ENCODE results near the gene PUM1.

The PUM1 gene

DNA sequence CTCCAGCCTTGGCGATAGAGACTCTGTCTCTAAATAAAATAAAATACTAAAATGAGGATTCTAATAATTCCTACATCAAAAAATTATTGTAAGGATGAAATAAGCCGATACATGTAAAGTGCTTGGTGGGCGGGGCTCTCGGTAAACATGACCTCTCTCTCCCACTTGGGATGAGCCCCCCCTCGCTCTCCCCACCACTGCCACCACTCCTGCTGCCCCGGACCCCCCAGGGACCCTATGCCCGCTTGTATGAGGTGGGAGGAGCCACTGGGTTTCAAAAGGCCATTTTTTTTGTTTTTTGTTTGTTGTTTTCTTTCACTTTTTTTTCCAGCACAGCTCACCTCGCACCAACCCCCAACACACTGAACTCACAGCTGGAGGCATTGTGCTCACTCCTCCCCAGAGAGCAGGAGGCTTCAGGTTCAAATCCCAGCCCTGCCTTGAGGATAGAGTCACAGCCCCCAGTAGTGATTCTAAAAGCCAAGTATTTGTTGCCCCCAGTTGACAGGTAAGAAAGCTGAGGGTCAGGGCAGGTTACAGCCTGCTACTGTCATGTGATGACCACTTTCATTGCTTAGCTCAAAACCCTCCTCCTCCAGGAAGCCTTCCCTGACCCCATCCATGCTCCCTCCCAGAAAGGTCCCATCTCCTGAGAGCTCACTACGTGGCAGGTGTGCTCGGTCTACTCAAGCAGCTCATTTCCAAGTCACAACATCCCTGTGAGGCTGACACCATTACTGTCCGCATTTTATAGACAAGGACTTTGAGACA is 161.1 kb downstream of the PUM1 start:
- DNase-seq, result no peak

DNA sequence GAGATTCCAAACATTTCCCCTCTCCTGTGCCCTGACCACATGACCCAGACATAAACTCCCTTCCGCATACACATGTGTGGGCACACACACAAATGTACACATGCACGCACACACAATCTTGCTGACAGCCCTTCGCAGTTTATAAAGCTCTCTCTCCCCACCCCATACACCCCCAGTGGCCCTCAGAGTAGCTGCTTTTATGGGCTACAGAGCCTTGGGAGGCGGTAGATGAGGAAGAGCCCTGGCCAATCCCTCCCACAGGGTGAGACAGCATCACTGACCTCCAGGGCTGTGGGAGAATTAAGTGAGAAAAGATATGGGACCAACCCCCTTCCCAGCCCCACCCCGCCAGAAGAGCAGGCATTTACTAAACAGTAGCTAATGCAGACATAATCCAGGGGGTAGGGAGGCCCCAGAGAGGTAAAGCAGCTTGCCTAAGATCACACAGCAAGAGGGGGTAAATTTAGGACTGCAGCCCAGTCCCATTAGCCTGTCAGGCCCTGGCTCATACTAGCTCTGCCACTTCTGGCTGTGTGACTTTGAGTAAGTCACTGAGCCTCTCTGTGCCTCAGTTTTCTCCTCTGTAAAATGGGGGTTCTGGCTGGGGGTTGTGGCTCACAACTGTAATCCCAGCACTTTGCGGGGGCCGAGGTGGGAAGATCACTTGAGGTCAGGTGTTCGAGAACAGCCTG is 162.0 kb downstream of the PUM1 start:
- no peak for DNase-seq

DNA sequence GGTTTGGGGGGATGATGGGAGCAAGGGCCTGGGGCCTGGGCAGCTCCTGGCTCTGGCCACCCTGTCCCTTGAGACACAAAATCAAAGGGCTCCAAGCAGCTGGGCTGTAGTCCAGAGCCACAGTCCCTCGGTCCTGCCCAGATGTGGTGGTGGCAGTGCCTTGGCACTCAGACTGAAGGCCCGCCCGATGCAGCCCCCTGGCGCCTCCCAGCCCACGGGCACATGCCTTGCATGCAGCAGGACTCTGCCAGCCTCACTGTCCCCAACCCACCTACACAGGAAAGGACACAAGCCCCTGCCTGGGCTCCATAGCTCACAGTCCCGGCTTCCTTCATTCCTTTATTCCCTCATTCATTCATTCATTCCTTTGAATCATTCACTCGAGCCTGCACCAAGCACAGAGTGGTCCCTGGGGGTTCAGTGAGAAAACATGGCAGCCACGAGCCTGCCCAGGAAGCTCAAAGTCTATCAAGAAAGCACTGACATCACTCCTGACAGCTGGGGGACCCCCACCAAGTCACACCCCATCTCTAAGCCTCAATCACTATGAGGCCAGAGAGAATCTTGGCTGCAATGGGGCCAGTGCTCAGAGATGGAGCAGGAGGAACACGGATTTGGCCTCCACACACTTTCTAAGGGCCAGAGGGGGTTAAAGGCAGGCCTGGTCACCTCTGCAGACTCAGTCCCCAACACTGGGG is 162.8 kb downstream of the PUM1 start:
- no peak for DNase-seq

DNA sequence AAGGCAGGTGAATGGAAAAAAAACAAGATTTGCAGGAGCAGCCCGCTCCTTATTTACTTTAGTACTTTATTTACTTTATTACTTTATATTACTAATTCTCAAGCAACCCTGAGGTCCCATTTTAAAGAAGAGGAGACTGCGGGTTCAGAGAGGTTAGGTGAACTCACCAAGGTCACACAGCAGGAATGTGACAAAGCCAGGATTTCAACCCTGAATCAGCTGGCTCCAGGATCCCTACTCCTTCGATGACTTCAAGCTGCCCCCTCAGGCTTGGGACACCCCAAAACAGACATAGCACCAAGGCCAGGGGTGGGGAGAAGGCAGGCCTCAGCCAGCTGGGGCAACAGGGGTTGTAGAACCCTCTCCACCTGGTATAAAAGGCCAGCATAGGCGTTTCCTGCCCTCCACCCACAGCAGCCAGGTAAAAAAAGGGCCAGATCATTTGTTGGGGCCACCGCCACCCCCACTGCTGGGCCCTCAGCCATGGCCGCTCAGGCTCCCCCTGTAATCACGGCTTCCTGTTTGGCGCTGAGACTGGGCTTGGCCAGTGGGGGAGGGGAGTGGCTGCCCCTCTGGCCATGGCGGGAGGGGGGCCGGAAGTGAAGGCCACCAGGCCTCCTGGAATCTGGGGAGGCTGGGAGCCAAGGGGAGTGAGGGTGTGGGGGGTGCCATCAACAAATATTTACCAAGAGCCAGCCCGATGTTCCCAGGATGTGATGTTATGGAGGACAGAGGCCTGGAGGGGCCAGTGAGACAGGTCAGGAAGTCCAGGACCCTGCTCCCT is 163.5 kb downstream of the PUM1 start:
- DNase-seq, result no peak

DNA sequence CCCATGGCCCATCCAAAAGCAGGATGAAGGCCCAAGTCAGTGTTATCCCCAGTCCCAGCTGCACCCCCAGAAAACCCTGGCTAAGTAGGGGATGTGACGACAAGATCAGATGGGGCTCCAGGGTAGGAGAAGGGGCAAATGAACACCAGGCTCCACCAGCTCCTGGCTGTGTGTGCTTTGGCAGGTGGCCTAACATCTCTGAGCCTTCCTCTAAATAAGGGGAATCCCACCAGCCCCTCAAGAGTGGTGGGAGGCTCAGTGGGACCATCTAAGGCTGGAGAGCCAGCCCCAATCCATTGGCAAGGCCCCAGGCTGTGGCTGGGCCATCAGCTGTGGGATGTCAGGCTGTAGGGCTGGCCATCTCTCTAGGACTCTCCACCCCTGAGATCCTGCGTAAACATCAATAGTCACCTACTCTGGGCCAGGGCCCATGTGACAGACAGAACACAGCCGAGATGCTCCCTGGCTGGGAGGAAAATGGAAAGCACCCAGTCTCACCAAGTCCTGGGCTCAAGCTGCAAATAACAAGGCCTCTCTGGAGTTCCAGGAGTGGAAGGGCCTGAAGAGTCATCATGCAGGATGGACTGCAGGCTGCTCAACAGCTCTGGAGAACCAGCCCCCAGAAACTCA is 164.5 kb downstream of the PUM1 start:
- no peak for DNase-seq

DNA sequence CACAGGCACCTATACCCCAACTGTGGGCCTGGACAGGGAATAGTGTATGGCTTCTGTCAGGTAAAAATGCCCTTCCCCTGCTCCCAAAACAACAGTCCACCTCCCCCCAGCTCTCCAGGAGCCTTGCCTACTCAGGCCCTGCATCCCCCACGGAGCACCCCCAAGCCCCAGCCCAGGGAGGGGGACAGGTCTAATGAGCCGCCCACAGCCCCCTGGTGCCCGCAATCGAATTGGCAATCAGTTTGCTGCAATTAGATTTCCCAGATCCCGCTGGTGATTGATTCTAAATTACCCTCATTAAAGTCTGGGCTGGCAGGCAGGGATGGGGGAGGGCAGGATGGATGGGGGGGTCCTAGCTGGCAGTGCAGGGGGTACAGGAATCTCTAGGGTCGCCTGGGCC is 165.0 kb downstream of the PUM1 start:
- no peak for DNase-seq

DNA sequence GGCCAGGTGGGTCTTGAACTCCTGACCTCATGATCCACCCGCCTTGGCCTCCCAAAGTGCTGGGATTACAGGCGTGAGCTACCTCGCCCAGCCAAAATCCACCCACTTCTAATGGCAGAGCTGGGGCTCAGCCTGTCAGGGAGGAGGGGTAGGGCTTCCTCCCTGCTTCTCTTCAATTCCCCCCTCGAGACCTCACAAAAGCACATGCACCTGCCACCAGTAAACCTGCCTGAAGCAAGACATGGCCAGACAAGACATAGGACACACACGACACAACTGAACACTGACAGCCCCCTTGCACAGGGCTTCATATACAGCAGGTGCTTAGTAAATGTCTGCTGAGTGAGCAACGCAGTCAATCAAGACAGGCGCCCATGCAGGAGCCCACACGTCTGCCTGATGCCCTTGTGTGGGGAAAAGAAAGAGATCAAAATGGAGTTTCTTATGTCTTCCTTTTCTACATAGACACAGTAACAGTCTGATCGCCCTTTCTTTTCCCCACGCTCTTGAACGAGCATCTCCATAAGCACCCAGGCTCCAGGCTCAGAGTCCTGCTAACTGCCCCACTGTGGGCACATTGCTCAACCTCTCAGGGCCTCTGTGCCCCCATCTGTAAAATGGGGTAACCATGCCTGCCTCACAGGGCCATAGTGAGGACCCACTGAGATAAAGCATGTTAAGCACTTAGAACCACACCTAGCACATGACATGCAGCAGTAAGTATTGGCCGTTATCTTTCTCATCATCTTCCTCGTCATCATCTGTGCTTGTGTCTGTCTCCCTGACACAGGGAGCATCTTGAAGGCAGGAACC is 165.7 kb downstream of the PUM1 start:
- no peak for DNase-seq

DNA sequence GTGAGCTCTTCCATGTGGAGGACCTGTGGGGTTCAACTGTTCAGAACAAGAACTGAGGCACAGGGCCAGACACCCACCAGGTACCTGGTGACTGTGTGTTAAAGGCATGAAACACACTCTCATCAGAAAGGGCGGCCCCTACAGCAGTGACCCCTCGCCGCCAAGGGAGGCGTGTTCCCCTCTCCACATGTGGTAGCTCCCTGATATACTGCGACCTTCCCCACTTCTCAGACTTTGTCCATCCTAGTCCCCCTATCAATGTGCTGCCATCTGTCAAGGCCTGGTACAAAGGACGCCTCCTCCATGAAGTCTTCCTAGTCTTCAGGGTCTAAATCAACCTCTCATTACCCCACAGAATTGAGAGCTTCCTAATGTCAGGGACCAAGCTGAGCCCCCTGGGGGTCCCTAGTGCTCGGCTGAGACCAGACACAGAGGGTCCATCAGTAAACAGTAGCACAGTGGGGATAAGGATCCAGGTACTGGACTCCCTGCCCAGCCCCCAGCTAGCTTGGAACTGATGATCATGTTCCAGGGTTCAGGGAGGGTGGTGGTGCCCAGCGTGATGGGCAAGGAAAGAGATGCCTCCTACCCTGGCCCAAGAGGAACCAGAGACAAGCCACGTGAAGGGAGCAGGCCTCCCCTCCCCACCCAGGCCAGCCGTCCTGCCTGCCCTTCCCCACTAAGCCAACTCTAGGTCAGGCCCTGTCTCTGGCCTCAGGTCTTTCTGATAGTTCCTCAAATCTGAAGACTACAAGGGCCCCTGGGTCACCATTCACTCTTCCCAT is 167.3 kb downstream of the PUM1 start:
- no peak for DNase-seq

DNA sequence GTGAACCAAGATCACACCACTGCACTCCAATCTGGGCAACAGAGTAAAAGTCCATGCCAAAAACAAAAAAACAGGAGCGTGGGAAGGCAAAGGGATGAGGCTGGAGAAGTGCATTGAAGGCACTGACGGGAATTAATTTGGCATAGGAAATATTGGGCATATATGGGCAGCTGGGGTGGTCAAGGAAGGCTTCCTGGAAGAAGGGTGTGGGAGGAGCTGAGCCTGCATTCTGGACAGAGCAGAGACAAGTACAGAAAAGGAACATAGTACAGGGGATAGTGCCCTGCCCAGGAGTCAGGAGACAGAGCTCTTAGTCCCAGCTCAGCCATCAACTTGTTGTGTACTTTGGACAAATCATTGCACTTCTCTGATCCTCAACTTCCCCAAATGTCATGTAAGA is 168.6 kb downstream of the PUM1 start:
- no peak for DNase-seq

DNA sequence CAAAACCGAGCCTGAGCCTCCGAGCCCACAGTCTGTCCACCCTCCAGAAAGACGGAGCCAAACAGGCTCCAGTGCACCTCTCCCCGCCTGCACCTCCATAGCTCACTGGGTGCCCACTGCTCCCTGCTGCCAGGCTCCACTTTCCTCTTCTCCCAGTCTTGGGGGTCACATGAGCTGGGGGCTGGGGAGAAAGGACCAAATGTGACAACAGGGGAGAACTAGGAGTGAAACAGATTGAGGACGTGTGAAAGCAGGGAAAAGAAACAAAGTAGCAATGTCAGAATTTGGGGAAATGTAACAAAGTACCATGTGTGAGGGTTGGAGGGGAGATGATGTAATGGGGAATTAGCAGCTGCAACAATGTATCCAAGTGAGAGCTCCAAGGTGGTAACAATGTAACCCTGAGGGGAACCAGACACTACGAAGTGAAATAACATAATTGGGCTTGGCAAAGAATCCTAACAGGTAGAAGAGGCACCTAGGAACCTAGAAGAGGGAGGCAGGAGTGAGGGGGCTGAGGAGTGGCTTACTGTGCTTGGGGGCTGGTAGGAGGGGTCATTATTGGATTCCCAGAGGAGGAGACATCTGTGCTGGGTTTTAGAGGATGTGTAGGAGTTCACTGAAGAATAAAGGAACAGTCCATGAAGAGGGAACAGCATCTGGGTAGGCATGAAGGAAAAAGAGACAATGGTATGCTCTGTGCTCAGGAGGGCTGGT is 169.4 kb downstream of the PUM1 start:
- DNase-seq, result peak; percentile 58

DNA sequence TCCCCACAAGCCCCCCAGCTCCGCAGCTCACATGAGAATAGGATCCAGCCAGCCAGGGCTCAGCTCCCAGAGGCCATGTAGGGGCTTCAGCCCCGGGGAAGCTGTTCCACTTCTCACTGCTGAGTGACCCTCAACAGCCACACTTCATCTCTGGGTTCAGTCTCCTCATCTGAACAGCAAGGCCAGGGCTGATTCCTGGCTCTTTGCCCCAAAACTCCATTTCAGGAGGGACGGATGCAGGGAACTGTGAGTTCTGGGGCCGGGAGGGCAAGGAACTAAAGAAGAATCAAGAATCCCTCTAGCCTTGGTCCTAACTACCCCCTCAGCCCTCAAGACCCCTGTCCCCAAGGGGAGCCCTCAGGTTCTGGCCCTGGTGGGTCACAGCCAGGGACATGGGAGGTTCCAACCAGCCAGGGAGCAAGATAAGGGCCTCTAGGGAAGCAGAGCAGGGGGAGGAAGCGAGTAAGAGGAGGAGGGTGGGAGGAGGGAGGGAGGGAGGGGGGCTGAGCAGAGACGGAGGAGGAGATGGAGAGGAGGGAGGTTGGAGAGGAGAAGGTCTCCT is 170.1 kb downstream of the PUM1 start:
- no peak for DNase-seq

DNA sequence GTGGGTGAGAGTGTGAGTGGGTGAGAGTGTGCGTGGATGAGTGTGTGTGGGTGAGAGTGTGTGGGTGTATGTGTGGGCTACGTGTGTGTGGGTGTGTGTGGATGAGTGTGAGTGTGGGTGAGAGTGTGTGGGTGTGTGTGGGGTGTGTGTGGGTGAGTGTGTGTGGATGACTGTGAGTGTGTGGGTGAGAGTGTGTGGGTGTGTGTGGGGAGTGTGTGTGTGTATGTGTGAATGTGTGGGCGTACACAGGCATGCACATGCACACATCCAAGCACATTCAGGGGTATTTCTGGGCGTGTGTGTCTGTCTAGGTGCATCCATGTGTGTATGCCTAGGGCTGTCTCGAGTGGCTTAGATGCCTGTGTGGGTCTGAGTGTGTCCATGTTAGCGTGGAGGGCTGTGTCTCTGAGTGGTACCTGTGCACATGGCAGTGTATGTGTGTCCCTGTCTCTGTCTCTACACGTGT is 171.0 kb downstream of the PUM1 start:
- DNase-seq, result no peak

DNA sequence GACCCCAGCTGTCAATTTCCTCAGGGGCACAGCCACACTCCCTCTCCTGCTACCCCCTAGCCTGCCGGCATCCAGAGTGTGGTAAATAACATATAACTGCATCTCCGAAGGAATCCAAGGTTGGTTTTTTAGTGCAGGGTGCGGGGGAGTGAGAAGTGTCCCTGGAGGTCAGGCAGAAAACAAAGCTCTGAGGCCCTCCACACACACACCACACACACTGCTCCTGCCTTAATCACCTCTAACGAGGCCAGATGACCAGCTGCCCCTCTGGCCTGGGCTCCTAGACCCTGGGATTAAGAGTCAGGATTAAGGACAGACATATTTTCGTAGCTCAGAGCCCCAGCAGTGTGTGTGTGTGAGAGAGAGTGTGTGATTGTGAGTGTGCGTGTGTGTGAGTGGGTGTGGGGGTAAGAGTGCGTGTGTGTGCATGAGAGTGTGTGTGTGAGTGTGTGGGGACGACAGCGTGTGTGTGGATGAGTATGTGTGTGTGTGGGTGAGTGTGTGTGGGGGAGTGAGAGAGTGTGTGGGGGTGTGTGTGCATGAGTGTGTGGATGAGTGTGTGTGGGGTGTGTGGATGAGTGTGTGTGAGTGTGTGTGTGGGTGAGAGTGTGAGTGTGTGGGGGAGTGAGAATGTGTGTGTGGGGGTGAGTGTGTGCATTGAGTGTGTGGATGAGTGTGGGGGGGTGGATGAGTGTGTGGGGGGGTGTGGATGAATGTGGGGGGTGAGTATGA is 171.6 kb downstream of the PUM1 start:
- DNase-seq, result no peak

DNA sequence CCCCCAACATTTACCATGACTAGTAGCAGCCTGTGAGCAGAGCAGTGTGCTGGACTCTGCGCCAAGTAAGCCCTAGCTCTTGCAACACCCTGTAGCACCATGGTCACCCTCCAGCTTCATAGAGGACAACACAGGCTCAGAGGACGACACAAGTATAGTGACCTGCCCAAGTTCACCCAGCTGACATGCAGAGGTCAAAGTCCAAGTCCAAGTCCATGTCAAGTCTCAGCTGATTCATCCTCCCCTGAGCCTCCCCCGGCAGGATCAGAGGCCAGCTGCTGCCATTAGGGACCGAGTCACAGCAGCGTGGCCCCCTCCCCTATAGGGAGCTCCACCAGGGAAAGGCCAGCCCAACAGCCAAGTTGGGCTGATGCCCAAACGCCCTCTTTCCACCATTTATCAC is 172.8 kb downstream of the PUM1 start:
- no peak for DNase-seq

DNA sequence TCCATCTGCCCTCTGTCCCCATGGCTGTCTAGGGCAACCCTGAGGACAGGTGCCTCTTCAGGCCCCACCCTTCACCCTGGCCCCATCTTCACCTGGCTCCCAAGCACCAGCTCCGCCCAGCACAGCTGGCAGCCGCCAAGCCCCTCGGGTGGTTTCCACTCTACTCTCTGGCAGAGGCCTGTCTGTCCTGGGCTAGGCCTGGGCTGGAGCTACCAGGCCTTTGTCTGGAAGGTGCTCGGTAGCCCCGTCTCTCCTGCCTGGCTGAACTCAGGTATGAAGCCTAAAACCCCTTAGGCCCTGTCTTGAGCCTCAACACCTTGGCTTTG is 174.3 kb downstream of the PUM1 start:
- DNase-seq, result no peak

DNA sequence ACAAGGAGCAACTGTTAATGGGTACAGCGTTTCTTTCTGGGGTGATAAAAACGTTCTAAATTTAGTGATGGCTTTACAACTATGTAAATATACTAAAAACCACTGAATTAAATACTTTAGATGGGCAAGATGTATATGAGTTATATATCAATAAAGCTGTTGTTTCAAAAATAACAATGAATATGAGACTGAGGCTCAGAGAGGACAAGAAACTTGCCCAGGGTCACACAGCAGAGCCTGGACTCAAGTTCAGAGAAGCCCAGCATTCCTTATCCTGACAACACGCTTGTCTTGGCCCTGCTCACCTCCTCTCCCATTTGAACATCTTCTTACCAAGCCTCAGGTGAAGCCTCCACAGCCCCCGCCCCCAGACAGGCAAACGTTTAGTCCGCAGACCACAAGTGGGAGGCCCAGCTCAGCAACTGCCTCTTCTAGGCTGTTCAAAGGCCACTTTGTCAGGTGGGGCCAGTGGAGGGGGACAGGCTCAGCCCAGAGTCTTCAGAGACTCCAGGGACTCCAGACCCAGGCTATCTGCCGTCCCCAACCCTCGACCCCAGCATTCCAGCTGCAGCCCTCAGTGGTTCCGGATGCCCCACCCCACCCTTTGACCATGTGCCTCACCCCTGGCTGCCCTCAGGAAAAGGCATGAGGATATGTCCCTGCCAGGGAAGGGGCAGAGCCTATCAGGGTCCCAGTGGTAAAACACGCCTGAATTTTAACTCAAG is 174.9 kb downstream of the PUM1 start:
- DNase-seq, result no peak

DNA sequence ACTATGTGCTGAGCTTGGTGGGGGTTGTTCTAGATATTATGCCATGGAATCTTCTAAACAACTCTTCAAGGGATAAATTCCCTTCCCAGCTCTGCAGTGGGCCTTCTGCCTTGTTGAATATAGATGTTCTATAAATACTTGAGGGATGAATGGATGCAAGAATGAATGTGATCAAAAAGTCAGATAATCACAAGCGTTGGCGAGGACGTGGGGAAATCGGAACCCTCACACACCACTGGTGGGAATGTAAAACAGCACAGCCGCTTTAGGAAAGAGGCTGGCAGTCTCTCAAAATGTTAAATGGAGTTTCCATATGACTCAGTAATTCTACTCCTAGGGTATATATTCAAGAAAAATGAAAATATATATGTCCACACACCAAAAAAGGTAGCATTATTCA is 176.0 kb downstream of the PUM1 start:
- peak; percentile 75 for DNase-seq

DNA sequence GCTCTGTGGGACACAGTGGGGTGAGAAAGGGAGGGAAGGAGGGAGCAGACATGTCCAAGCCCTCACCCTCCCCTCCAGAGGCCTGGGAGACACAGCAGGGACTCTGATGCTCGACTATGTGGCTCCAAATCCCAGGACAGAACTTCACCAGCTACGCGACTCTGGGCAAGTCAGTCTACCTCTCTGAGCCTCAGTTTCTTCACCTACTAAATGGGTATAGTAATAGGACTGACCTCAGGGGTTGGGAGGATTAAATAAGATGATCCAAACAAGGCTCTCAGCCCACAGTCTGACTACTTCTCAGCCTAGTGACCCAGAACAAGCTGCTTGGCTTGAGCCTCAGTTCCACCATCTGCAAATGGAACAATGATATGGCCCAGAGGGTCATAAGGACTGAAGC is 176.5 kb downstream of the PUM1 start:
- no peak for DNase-seq

Data from fibroblast of skin of scalp (primary cell).